LNCAP (cell line): Measurements from ENCODE around the gene TBC1D1.

Source experiments
- TF ChIP-seq, protein P1 (sequence below): fragments of 450-650 bp; IDR thresholded peaks from 2 replicates; pipeline ENCODE4 v1.5.1; 2017; ENCODE audit warnings: mild to moderate bottlenecking

Gene TBC1D1

DNA sequence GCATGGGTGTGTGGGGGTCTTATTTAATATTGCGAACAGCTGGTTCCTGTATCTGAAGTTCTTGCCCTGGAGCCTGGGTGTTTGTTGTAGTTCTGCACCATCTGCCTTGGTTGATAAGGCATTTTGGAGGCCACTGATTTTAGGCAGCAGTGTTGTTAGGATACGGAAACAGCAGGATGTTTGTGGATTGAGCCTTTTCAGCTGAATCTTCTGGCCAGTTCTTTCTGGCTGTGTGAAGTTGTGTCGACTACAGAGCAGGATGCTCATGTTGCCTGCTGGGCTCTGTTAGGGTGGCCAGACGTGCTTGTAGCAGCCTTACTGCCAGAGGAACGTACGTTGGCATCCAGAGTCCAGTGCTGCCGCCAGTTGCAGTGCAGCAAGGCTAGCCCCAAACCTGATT lies 203.5 kb downstream of the TBC1D1 start:
- TF ChIP-seq, protein P1, sequence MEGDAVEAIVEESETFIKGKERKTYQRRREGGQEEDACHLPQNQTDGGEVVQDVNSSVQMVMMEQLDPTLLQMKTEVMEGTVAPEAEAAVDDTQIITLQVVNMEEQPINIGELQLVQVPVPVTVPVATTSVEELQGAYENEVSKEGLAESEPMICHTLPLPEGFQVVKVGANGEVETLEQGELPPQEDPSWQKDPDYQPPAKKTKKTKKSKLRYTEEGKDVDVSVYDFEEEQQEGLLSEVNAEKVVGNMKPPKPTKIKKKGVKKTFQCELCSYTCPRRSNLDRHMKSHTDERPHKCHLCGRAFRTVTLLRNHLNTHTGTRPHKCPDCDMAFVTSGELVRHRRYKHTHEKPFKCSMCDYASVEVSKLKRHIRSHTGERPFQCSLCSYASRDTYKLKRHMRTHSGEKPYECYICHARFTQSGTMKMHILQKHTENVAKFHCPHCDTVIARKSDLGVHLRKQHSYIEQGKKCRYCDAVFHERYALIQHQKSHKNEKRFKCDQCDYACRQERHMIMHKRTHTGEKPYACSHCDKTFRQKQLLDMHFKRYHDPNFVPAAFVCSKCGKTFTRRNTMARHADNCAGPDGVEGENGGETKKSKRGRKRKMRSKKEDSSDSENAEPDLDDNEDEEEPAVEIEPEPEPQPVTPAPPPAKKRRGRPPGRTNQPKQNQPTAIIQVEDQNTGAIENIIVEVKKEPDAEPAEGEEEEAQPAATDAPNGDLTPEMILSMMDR: no peak

DNA sequence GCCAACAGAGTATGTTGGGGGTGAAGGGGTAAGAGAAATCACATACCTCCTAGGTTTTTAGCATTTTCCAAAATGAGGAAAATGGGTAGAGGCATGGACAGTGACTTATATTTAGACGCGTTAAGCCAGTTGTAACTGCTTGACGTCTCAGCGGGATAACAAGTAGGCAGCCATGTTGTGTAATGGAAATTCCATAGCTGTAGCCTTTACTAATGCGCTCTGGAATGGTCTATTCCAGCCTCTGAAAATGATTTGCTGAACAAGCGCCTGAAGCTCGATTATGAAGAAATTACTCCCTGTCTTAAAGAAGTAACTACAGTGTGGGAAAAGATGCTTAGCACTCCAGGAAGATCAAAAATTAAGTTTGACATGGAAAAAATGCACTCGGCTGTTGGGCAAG lies 204.8 kb downstream of the TBC1D1 start:
- TF ChIP-seq, protein P1: no peak

DNA sequence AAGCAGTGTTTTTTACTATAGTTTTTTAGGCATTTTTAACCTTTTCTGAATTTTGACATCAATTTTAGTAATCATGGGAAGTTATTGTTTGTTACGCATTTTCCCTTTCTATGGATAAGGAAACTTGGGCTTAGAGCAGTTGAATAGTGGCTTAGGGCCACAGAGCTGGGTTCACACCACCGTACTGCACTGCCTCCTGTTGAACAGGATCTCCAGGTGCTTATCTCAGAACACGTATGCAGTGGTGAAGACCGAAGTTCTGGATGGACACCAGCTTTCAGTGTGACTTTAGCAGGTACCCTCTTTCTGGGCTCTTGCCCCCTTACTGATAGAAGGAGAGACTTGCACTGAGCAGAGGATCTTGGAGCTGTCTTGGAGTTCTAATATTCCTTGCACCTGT lies 206.9 kb downstream of the TBC1D1 start:
- TF ChIP-seq, protein P1: no peak

DNA sequence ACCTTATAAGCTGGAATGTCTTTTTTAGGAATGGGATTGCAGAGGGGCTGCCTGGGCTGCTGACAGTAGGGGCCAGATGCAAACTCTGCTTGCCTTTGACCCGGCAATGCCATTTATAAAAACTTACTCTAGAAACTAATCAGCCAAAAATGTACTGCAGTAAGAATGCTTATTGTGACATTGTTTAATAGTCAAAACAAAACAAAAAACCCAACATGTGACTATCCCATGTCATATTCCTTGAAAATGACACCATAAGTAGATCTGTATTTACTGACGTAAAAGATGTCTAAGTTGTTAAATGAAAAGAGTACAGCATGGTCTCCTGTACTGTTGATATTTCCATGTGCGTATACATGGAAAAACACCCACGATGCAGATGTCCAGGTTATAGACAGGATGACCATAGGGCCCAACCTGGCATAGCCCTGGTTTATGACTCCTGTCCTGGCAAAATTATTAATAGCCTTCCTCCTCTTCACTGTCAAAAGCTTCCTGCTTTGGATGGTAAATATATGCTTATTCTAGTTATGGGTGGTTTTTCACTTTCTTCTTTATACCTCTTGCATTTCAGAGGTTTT lies 208.2 kb downstream of the TBC1D1 start:
- TF ChIP-seq, protein P1: no peak

DNA sequence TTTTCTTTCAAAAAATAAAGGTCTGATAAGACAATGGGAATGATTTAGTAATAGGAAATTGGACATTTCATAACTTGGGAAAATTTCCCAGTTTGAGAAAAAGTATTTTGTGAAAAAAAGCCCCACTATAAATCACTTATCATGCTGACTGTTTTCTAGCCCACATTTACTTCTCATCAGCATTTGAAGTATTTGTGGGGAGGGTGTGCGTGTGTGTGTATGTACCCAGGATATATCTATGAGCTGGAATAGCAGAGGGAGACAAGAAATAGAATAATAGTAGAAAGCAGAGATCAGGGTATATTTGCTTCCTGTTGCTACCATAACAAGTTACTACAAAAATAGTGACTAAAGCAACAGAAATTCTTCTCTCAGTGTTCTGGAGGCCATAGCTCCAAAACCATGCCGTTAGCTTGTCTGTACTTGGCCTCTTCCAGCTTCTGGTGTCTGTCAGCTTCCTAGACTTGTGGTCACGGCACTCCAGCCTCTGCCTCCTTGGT lies 209.1 kb downstream of the TBC1D1 start:
- TF ChIP-seq, protein P1: no peak

DNA sequence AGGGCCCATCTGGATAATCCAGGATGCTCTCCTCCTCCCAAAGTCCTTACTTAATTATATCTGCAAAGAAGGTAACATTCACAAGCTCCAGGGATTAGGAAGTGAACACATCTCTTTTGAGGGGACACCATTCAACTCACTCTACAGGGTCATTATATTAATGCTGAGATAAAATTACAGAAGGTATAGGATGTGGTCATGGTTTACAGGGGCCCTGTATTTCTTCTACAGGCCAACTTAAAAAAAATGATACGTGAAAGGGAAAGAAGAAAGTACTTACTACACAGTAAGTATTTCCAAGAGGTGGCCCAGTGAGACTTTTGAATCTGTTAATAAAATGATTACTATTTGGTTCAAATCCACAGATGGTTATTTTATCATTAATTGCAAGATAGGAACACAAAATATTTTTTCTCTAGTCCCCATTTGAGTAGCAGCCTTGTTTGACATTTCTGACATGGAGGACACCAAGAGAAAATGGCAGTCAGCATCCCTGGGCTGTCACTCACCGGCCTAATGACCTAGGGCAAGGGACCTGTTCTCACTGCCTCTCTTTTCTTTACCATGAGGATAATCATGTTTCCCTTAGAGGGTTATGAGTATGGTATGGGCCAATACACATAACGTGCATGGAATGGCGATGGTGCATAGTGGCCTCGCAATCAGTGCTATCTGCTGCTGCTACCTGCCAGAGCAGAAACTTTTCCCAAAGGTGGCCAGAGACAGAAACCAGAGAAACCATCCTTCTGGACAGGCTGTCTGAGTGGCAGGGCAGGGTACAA lies 209.8 kb downstream of the TBC1D1 start:
- TF ChIP-seq, protein P1: no peak

DNA sequence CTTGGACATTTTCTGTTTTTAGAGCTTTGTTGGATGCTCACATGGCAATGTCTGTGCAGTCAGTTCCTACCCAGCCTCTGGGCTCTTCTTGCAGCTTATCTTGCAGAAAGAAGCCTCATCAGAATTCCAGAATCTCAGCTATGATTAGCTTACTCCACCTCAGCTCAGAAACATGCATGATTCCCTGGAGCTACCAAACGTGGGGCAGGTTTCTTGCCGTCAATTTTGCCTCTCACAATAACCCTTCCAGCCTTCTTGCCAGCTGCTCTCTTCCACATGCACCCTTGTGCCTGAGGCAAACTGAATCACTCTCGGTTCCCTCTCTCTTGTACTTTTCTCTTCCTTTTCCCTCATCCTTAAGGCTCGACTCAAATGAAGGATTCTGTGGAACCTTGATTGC lies 210.7 kb downstream of the TBC1D1 start:
- TF ChIP-seq, protein P1: no peak
